ENCODE data around the gene CAMTA1.

Gene CAMTA1

DNA sequence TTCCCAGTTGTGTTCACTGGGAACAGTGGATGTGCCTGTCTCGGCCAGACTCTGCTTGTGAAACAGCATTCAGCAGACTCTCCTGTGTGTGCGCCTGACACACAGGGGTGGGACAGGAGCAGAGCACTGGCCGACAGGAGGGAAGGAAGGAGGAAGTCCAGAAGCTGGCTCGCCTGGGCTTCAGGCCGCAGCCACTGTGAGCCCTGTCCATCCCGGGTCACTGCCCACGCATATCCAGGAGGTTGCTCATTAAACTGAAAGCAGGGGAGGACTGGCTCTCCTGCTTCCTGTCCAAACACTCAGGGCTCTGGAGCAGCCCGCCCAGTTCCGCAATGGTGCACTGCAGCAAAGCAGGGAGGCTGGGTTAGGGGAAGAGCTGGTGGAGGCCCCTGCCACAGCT is 767.1 kb downstream of the CAMTA1 start:
- in situ Hi-C loops (cut with MboI; ENCODE audit: low sequenced_read_pairs): no loop called here

DNA sequence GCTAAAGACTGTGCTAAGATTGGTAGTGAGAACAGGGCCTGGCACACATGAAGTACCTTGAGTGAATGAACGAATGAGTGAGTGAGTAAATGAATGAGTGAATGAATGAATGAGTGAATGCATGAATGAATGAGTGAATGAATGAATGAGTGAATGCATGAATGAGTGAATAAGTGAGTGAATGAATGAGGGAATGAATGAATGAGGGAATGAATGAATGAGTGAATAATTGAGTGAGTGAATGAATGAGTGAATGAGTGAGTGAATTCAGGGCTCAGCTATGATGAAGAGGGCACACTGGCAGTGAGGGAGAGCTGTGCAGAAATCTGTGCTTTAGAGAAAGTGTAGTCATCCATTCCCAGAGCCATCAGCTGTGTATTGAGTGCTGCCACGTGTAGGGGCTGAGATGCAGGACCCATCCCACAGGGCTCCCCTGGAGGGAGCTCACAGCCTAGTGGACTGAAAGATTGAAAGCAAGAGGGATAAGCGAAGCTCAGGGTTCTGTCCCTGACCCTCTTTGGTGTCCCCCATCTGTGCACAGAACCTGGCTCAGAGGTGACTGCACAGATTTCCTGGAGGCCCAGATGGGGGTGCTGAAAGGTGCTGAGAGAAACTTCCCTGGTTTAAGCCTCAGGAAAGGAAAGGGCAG is 767.9 kb downstream of the CAMTA1 start:
- in situ Hi-C loops (cut with MboI; ENCODE audit: low sequenced_read_pairs): no loop called here

DNA sequence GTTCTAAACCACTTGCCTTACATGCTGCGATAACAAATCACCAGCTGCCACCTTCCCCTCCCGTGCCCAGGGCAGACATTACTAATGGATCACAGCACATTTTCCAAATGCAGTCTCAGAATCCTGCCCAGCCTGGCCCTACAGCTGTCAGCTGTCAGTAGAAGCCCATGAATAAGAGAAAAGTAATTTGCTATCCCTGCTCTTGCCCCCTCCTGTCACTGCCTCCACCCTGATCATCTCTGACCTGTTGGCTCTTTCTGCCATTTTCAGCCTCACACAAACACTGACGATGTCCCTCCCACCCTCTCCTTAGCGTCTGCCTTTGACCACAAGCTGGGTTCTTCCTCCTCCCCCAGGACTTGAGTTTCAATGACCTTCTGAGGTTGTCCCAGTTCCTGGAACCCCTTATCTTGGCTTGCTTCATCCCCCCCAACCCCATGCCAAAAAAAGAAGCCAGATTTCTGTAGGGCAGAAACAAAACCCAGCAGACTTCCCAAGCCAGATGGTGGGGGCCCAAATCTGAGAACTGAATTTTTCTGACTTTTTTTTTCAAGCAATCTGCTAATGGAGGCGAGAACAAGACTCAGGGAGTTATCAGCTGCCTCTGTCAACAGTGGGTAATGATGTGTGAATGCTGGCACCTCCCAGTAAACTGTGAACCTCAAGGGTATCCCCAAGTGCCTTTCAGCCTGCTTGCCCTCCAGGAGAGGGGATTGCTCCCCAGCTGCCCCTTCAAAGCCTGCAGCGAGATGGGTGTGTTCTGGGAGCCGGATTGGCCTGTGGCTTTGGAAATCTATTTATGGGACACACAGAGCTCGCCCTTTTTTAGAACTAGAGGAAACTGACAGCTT is 769.4 kb downstream of the CAMTA1 start:
- in situ Hi-C loops (cut with MboI; ENCODE audit: low sequenced_read_pairs): no loop called here

DNA sequence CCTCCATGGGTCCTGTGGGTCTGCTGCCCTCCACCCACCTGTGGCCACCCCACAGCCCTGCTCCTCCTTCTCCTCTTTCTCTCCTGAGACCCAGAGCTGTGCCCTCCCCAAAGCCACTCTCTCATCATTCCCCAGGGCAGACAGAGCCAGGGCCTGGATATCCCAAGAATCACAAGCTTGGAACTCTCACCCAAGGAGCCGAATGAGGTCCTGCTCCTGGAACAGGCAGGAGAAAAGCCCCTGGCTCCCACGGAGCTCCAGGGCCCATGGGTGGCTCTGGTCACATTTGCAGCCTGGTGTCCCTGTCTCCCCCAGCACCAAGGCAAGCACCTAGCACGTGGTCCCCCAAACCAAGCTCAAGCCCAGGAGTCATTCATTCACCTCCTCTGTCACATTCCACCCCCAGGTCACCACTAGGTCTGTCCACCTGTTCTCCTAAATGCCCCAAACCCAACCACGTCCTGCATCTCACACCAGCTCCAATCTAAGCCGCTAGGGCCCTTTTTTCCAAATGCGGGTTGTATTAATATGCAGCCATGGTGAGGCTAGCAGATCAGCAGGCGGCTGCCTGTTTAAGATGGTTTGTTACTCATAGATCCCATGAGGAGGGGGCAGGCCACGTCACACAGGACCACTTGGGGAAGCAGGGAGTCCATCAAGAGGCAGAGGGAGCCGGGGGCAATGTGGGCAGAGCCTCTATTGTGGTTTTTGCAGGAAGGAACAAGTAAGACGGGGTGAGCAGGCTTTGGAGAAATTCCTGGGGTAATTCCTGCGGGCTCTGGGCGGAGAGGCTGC is 770.3 kb downstream of the CAMTA1 start:
- in situ Hi-C loops (cut with MboI; ENCODE audit: low sequenced_read_pairs): no loop called here

- in situ Hi-C loops (cut with MboI; ENCODE audit: low sequenced_read_pairs): no loop called here
Measured at GRCh38 chr1:7557301-7557891, 772.1 kb downstream of the CAMTA1 start.

DNA sequence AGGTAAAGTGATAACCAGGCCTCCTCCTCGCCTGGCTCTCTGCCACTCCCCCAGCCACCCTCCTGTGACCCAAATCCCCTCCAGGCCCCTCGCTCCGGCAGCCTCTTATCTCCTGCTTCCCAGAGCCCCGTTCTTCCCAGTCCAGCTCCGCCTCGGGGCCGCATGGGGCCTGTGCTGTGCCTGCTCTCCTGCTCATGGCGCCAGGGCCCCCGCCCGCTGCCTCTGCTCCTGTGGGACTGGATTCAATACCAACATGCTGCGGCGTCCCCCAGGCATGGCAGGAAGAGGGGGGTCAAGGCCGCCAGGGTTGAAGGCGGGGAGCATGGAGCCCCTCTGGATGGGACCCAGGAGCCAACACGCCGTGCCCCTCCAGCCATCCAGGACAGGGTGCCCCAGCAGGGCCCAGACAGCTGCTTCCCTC is 772.8 kb downstream of the CAMTA1 start:
- in situ Hi-C loops (cut with MboI; ENCODE audit: low sequenced_read_pairs): no loop called here

DNA sequence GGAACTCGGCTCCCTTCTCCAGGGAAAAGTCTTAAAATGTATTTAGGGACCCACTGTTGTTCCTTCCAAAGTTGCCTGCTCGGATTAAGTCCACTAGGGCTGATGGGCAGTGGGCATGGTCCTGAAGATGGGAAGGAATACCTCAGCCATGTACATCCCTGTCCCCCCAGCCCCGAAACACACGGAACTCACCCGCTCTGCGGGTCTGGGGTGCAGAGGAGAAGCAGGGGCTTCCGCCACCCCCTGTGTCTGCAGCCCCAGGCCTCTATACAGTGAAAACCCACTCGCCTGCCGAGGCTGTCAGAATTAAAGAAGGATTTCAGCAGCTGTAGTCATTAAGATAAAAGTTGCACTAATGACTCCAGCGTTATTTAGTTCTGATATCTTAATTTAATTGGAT is 773.2 kb downstream of the CAMTA1 start:
- in situ Hi-C loops (cut with MboI; ENCODE audit: low sequenced_read_pairs): no loop called here

DNA sequence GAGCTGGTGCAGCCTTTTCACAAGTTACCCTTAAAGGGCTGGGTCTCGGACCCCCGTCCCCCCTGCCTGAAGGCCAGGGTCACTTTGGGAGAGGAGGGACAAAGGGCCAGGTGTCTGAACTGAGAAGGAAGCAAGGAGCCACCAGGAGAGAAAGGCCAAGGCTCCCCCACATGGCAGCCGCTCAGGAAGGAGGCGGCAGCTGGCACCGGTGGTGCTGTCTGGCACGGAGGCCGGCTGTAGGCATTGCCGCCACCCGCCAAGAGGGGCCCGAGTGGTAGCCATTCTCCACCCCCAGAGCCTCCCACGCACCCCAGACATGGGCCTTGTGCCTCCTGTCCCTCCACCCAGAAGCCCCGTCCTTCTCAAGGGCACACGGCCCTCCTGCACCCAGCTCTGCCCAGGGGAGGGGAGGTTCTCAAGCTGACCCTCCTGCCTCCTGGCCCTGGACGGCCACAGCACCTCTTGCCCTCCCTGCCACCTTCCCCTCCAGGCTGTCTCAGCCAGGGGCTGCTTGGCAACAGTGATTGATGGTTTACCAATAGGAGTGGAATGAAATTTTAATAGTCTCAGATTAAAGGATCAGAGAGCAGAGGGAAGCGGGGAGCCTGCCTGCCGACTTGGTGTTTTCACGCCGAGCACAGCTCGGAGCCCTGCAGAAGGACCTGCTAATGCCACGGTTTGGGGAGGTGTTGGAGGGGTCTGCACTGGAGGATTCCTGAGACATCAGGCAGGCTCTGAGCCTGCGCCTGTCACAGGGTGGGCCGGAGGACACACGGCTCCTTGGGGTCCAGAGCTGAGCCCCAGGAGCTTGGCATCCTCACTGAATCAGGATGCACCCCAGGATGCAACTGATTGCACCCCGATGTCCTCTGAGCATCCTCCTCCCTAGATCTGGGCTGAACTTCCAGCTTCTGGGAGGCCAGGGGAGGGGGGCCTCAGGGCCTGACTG is 773.9 kb downstream of the CAMTA1 start:
- in situ Hi-C loops (cut with MboI; ENCODE audit: low sequenced_read_pairs): no loop called here

DNA sequence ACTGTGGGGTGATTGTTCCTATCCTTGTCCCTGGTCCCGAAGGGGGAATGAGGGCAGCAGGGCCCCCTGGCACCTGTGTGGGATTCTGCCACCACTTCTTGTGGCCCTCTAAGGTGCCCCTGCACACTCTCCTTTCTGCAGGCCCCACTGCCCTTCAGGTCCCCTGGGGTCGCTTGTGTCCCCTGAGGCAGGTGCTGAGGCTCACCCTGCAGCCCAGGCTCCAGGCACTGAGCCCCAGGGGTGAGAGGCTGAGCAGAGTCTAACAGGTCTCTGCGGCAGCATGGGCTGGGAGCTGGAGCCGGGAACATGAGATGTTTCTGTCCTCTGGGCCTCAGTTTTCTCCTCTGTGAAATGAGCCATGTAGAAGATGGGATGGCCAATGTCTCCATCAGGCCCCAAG is 774.9 kb downstream of the CAMTA1 start:
- in situ Hi-C loops (cut with MboI; ENCODE audit: low sequenced_read_pairs): no loop called here

DNA sequence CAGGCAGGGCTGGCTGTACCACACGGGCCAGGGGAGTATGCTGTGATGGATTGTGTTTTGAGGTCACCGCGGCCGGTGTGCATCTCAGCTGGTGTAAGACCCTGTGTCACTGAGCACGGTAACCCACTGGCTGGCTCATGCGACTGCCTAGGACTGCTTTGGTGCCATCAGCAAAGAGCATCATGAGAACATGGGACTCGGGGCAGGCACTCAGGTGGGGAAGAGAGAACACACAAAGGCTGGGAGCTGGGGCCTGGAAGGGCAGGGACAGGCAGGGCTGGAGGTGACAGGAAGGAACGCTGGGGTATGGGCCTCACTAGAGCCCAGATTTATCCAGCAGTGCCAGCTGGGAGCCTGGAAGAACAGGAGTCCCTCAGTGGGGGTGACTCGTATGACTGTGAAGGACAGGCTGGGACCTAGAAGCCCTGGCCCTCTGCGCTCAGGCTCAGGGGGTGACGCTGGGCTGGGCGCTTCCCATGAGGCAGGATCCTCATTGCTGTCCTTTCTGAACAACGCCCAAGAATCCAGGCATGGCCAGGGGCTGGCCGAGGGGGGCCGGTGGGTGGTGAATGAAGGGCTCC is 775.4 kb downstream of the CAMTA1 start:
- in situ Hi-C loops (cut with MboI; ENCODE audit: low sequenced_read_pairs): no loop called here

DNA sequence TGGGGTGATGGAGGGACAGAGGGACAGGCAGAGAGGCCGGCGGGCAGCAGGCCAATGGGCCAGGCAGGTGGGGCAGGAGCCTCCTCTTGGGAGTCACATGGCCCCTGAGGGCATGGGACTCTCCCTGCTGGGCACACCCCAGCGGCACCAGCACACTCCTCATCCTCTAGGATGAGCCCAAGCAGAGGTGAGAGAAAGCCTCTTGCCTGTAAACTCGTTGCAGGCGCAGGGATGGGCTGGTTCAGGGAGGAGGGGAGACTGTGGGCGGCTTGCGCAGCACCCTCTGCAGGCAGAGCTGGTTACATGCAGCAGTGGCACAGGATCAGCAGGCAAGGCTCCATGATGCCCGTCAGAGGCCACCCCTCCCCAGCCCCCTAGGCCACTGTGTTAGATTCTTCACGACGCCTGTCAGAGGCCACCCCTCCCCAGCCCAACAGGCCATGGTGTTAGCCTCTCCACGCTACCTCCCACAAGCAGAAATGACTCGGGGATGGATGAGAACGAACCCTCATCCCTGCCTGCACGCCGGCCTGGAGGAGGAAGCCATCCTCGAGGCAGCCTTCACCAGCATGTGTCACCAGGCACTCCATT is 776.2 kb downstream of the CAMTA1 start:
- in situ Hi-C loops (cut with MboI; ENCODE audit: low sequenced_read_pairs): no loop called here

GRCh38 chr1:7561936-7562728 is 776.9 kb downstream of the CAMTA1 start:
- in situ Hi-C loops (cut with MboI; ENCODE audit: low sequenced_read_pairs): no loop called here

DNA sequence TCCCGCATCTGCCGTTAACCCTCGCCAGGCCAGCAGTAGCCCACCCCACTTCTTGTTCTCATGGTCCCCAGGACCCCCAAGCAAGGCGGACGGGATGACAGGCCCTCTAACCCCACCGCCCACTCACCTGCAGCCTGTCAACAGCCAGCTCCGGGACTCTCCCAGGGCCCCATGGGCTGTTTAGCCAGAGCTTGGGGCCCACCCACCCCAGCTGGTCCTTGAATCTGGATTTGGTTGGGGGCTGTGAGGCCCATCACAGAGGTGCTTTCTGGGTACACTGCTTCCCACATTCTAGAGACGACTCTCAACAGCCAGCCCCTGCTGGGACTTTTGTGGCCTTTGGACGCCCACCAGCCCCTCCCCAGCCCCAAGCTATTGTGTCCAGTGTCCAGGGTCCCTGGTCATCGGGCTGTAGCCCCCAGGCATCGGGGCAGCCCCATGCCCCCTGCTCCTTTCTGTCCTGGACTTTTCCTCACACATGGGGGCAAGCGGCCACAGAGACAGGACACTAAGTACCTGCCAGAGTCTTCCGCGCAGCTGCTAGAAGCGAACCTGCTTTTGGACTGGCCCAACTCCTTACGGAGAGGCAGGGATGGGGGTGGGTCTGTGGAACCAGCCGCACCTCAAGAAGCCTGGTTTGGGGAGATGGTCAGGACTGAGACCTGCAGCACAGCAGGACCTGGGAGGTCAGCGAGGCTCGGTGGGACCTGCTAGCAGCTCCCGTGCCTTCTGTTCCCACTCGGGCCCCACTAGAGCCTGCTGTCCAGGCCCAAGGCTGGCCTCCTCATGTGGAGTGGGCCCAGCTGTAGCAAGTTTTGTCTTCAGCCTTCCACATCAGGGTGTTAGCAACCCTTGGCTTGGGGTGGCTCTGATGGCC is 777.7 kb downstream of the CAMTA1 start:
- in situ Hi-C loops (cut with MboI; ENCODE audit: low sequenced_read_pairs): no loop called here

DNA sequence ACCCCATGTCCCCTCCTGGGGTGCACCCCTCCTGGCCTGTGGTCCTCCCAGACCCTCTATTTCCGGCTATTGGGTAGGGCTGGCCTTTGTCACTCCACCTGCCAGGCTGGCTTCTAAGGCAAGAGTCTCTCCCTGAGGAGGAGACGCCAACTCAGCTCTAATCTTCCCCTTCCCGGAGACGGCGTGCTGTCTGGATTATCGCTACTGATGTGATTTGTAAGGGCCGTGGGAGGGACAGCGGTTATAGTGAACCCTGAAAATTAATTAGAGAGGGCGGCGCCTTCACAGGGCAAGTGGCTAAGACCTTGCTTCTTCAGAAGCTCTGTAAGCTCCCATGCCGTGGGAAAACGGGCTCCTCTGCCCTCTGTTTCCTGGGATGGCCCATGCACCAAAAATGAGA is 778.9 kb downstream of the CAMTA1 start:
- in situ Hi-C loops (cut with MboI; ENCODE audit: low sequenced_read_pairs): no loop called here

DNA sequence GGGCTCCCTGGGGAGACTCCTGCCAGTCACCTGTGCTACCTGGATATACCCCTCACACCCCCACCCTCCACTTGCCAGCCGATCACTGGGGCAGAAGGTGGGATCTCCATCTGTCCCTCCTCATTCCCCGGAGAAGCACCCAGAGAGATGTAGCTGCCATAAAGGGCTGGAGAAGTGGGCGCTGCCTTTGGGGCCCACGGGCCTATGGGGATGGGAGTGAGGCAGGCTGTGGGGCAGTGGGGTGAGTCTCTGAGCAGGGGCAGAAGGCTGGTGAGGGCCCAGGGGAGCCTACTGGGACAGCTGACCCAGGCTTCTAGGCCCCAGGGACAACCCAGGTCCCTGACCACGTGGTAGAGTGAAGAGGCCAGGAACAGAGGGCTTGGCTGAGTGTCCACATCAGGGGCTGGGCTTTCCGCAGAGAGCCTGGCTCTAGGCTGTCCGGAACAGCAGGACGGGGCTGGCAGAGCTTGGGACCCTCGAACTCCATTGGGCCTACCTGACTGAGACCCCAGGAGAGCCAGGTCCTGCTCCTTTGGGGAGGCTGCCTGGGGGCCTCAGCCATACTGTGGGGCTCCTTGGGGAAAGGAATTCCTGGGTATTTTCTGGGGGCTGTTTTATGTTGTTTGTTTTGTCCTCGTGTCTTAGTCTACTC is 780.0 kb downstream of the CAMTA1 start:
- in situ Hi-C loops (cut with MboI; ENCODE audit: low sequenced_read_pairs): no loop called here

DNA sequence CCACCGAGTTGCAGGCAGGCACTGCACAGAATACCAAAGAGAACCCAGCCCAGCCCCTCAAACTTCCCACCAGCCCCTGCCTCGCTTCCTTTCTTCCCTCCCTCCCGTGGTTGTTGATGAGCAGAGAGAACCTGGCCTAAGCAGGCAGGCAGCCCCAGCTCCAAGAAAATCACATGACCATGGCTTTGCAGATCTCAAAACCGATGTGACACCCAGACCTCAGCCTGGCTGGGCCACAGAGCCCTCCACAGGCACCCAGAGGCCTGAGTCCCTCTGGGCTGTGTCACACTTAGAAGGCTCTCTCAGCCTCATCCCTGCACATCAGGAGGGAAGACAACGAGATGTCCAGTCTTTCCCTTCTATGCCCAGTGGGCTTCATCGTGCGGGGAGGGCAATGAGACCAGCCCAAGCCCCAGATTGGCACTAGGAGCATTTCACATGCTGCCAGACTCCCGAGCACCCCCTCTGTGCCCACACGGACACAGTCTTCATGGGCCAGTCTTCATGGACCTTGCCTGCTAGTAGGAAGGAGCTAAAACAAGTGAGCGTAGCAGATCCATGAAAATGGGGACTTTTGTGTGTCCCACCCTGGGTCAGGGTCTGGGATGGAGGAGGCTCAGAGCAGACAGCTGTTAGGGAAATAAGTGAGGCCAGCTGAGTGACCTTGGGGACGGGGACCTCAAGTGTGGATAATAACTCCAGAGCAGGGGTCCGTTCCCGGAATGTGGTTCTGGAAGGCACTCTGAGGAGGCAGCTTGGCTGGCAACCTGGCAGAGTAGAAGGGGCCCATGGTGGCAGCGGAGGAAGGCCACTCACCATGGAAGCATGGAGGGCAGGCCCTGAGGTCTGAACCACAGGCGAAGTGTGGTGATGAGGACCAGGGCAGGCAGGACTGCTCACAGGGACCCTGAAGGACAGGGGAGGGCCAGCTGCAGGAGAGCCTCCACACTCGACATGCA is 781.4 kb downstream of the CAMTA1 start:
- in situ Hi-C loops (cut with MboI; ENCODE audit: low sequenced_read_pairs): no loop called here

Measured in HL-60/S4 treated with retinoic acid at 250 ng/mL for 4 days and 3 days (cell line).